MCF 10A (cell line): Measurements from ENCODE around the gene DNTTIP2. TPM values are rescaled to one million over a fixed set of nuclear protein-coding genes. Genes with fewer than 3 reads are reported as not detected.

Experiments
- BruUV-seq: library from RNA; stranded (reverse); fragments of 400-500 nt; replicated peaks from 2 replicates; lab custom pipeline; 2021; lab: Mats Ljungman, UMichigan
- CTCF ChIA-PET: fragments of 300-600 bp; sonication (Branson Sonifier 250); formaldehyde crosslinking; extraction: SDS; loops from one replicate; lab custom pipeline; 2021; ENCODE audit warnings: antibody characterized with exemption, inconsistent platforms; lab: Yijun Ruan, JAX
- POLR2A ChIA-PET: fragments of 300-600, 350-650 bp; sonication (Branson Sonifier 250); formaldehyde crosslinking; extraction: SDS; loops from one replicate; lab custom pipeline; 2020; ENCODE audit warnings: antibody characterized with exemption, inconsistent platforms; lab: Yijun Ruan, JAX
- DNase-seq: peaks from one replicate; pipeline ENCODE4 v3.0.0-alpha.2; 2018; ENCODE audit not compliant: unreplicated experiment
- H3K27ac Mint-ChIP-seq: one replicate; pipeline ENCODE4 v1.8.0; 2022; ENCODE audit warnings: mild to moderate bottlenecking, low read depth, mixed read lengths; ENCODE audit not compliant: unreplicated experiment
- H3K27me3 Mint-ChIP-seq: one replicate; pipeline ENCODE4 v1.8.0; 2022; ENCODE audit warnings: mixed read lengths; ENCODE audit not compliant: insufficient read depth, unreplicated experiment
- H3K36me3 Mint-ChIP-seq: one replicate; pipeline ENCODE4 v1.8.0; 2022; ENCODE audit warnings: mild to moderate bottlenecking, moderate library complexity, mixed read lengths; ENCODE audit not compliant: insufficient read depth, unreplicated experiment
- H3K4me1 Mint-ChIP-seq: one replicate; pipeline ENCODE4 v1.8.0; 2022; ENCODE audit warnings: mixed read lengths; ENCODE audit not compliant: insufficient read depth, unreplicated experiment
- H3K4me3 Mint-ChIP-seq: one replicate; pipeline ENCODE4 v1.8.0; 2022; ENCODE audit warnings: mild to moderate bottlenecking, moderate library complexity, mixed read lengths; ENCODE audit not compliant: unreplicated experiment
- H3K9me3 Mint-ChIP-seq: one replicate; pipeline ENCODE4 v1.8.0; 2022; ENCODE audit warnings: mixed read lengths; ENCODE audit not compliant: unreplicated experiment
- intact Hi-C: fragments of 100-400 bp; cut with micrococcal nuclease; formaldehyde crosslinking; loops from 2 replicates; pipeline ENCODE4 v1.14.1; 2022
- total RNA-seq: library from RNA; stranded (reverse); gene quantifications from 2 replicates; pipeline ENCODE4 v1.2.3, GENCODE V29; 2022
- TF ChIP-seq, protein P1 (sequence below): fragments of 200-600 bp; IDR thresholded peaks from one replicate; pipeline ENCODE4 v1.8.0; 2022; ENCODE audit warnings: antibody characterized with exemption, mild to moderate bottlenecking; ENCODE audit not compliant: unreplicated experiment

Gene DNTTIP2
- total RNA-seq, 1 experiment from 2014 or later = 96.5 TPM

DNA sequence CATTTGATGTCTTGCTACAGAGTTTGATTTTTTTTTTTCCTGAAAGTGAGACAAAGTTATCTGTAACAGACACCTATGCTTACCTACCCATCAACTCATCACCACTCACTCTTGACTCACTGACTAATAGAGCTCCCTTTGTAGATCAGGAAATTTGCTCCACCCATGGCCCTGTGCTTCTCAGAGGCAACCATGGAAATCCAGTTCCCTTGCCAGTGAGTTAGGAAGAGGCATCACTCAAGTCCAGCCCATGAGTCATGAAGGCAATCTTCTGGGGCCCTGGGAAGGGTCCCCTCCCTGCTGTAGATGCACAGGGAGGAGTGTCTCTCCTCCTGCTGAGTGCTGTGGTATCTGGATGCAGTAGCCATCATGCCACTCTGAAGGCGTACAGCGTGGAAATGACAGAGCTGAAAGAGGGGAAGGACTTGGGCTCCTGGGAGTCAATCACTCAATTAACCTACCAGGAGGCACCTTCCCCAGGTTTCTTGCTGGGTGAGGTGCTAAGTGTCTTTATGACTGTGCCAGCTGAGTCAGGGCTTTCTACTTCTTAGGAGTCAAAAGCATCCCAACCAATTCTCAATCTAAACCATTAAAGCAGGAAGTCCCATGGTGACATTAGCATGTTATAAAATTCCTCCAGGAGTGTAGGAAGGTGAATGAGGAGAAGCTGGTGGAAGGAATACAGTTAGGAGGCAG, 56.1 kb downstream of the DNTTIP2 start:
- CTCF ChIA-PET = interaction anchor here (0.6 to 3.3 kb wide), 7 partner anchors 8 to 519 kb away, joined by 3 to 19 read pairs (median 4); no protein-coding TSS in a partner anchor
- no TSS peak for BruUV-seq
- intact Hi-C loops = no loop called here
- peaks cover 6% of the 10 kb centered on the region for H3K36me3 Mint-ChIP-seq
- H3K9me3 Mint-ChIP-seq = no peaks in the 10 kb centered on the region
- H3K27ac Mint-ChIP-seq = no peak overlapping the region
- POLR2A ChIA-PET = interaction anchor here (1.2 to 1.5 kb wide), 2 partner anchors 9 to 10 kb away, joined by 4 to 5 read pairs; no protein-coding TSS in a partner anchor
- H3K4me1 Mint-ChIP-seq = peaks cover 21% of the 10 kb centered on the region
- no peak for DNase-seq
- H3K4me3 Mint-ChIP-seq = no peak overlapping the region
- no peaks in the 10 kb centered on the region for H3K27me3 Mint-ChIP-seq
- TF ChIP-seq, protein P1, sequence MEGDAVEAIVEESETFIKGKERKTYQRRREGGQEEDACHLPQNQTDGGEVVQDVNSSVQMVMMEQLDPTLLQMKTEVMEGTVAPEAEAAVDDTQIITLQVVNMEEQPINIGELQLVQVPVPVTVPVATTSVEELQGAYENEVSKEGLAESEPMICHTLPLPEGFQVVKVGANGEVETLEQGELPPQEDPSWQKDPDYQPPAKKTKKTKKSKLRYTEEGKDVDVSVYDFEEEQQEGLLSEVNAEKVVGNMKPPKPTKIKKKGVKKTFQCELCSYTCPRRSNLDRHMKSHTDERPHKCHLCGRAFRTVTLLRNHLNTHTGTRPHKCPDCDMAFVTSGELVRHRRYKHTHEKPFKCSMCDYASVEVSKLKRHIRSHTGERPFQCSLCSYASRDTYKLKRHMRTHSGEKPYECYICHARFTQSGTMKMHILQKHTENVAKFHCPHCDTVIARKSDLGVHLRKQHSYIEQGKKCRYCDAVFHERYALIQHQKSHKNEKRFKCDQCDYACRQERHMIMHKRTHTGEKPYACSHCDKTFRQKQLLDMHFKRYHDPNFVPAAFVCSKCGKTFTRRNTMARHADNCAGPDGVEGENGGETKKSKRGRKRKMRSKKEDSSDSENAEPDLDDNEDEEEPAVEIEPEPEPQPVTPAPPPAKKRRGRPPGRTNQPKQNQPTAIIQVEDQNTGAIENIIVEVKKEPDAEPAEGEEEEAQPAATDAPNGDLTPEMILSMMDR = no peak

DNA sequence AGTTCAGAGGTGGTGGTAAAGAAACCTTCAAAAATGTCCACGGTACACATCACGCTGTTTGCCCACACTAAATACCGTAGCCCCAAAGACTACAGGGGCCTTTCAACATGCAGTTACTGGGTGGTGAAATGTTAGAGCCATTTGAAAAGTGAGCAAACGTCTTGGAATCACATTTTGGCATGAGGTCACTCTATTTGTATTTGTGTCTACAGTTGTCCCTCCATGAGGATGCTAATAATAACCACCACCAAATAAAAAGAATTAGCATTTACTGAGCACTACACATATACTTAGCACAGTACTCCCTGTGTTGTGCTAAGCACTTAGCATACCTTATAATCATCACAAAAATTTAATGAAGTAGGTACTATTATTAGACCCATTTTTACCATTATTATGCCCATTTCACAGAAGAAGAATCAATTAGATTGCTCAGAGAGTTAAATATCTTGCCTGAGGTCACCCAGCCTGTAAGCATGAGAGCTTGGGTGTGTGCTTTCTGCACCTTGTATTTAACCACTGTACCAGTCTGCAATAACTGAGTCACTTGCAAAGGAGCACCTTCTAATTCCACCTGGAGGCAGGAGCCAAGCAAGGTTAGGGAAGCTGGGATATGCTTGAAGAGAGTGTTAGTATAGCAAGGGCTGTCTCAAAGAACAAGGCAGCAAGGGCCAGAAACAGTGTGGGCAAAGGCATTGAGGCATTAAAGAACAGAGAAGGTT, 57.4 kb downstream of the DNTTIP2 start:
- peaks cover 34% of the 10 kb centered on the region for H3K4me1 Mint-ChIP-seq
- TF ChIP-seq, protein P1 = no peak
- no peak overlapping the region for H3K4me3 Mint-ChIP-seq
- no peaks in the 10 kb centered on the region for H3K9me3 Mint-ChIP-seq
- BruUV-seq = no TSS peak
- no peak for DNase-seq
- ChIA-PET CTCF (interaction anchor here (0.6 to 11.3 kb wide), 4 partner anchors 21 to 216 kb away, joined by 3 to 146 read pairs (median 6); no protein-coding TSS in a partner anchor), POLR2A (interaction anchor here (0.7 to 1.5 kb wide), 4 partner anchors 8 to 127 kb away, joined by 3 to 4 read pairs (median 4); no protein-coding TSS in a partner anchor)
- H3K27ac Mint-ChIP-seq = no peak overlapping the region
- H3K36me3 Mint-ChIP-seq = peaks cover 6% of the 10 kb centered on the region
- no peaks in the 10 kb centered on the region for H3K27me3 Mint-ChIP-seq
- intact Hi-C loops = no loop called here

DNA sequence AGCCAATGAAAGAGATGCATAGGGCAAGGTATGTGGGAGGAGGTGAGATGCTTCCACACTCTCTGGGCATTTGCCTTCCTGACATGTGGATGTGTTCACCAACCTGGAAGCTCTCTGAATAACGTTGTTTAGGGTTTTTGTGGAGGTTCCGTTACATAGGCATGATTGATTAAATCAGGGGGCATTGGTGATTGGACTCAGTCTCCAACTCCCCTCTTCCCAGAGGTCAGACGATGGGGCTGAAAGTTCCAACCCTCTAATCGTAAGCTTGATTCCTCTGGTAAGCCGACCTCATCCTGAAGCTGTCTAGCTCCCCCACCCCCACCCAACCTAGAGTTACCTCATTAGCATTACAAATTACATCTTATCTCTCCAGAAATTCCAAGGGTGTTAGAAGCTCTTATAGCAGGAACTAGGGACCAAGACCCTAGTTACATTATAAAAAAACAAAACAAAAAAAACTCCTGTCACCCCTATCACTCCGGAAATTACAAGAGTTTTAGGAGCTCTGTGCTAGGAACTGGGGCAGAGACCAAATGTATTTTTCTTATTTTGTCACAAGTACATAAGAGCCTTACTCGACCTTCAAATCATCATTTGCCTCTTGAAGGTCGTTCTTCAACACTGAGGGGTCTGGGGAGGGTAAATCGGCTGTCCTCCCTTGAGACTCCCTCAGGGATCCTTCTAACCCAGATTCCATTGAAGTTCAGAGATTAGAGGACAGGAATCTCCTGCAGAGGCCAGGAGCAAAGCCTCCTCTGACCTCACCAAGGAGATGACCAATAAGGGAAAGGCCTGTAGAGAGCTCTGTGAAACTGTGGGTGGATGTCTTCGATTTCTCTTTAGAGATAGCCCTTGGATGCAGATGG, 58.2 kb downstream of the DNTTIP2 start:
- H3K36me3 Mint-ChIP-seq = peaks cover 6% of the 10 kb centered on the region
- intact Hi-C loops = no loop called here
- DNase-seq = no peak
- peaks cover 35% of the 10 kb centered on the region for H3K4me1 Mint-ChIP-seq
- BruUV-seq = no TSS peak
- TF ChIP-seq, protein P1 = no peak
- ChIA-PET CTCF (interaction anchor here (0.6 to 11.3 kb wide), 5 partner anchors 9 to 221 kb away, joined by 3 to 146 read pairs (median 4); no protein-coding TSS in a partner anchor), POLR2A (interaction anchor here (0.6 to 1.1 kb wide), 5 partner anchors 25 to 399 kb away, joined by 3 read pairs; no protein-coding TSS in a partner anchor)
- H3K4me3 Mint-ChIP-seq = no peak overlapping the region
- H3K27me3 Mint-ChIP-seq = no peaks in the 10 kb centered on the region
- H3K9me3 Mint-ChIP-seq = no peaks in the 10 kb centered on the region
- no peak overlapping the region for H3K27ac Mint-ChIP-seq
